Measurements from ENCODE around the gene LY6G5C. TPM values are rescaled to one million over a fixed set of nuclear protein-coding genes. Genes with fewer than 3 reads are reported as not detected.

Gene LY6G5C
- total and polyA plus RNA-seq, 9 of the 15 experiments (the other 6 are each of a cell fraction or from before 2014, with no cell fraction given): 0.10 to 0.67 (median 0.46) TPM; not detected in 4

DNA sequence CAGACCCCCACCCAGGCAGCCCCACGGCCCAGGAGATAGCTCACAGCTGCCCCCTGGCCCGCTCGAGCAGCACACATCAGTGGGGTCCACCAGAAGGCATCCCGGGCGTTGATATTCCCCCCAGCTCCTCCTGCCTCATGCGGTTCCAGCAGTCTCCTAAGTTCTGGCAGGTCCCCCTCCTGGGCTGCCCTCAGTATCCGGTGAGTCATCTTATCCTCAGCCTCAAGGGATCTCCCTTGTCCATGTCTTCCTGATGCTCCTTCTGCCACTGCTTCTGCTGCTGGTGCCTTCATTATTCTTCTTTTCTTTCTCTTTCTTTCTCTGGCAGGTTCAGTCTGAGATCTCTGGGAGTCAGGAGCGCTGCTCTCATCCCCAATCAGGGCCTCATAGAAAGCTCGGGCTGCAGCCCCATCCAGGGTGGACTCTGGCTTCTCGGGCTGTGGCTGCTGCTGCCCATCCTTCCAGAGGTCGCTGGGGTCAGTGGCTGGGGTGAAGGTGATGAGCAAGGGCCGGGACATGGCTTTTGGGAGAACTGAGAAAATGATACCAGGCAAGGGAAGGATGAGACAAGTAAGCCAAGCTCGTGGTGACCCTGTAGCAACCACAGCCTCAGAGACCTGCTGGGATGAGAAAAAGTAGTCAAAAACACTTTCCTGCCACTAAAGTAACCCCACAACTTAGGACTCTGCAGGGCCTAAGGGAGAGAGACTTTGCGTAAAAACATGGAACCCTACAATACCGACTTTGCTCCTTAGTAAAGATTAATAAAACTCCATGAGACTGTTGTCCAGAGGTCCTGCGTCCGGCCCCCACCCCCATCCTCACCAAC lies 16.7 kb downstream of the LY6G5C start (continued):
- TF ChIP-seq UBTF (IDR thresholded peaks at IDR 0.05; ENCODE audit: borderline replicate concordance in 1 of 2, low read depth in 2 of 2, low read length in 2 of 2) (no peak), ERF (CRISPR knock-in tag; IDR thresholded peaks at IDR 0.05) (0 out of 2 replicates have a peak, but pooled peaks have one; percentile 4), ILF3 (IDR thresholded peaks at IDR 0.05; ENCODE audit: borderline replicate concordance) (no peak), SMARCB1 (IDR thresholded peaks at IDR 0.05; ENCODE audit: insufficient read length, low read depth) (no peak), ZNF146 (CRISPR knock-in tag; IDR thresholded peaks at IDR 0.05; ENCODE audit: unreplicated experiment) (no peak), FOXK1 (CRISPR knock-in tag; IDR thresholded peaks at IDR 0.05; ENCODE audit: borderline replicate concordance) (no peak; the same call in 1 of the 2 replicates), POLR2H (tag; IDR thresholded peaks at IDR 0.05; ENCODE audit: low read depth) (no peak), KHSRP (IDR thresholded peaks at IDR 0.05) (0 out of 2 replicates have a peak, but pooled peaks have one; percentile 34), ZNF764 (CRISPR knock-in tag; IDR thresholded peaks at IDR 0.05; ENCODE audit: low read depth) (no peak), NKRF (IDR thresholded peaks at IDR 0.05; ENCODE audit: borderline replicate concordance) (peak; percentile 38), MCM3 (IDR thresholded peaks at IDR 0.05) (no peak), SP1 (CRISPR knock-in tag; IDR thresholded peaks at IDR 0.05) (no peak; the same call in none of the 2 replicates), ZNF121 (CRISPR knock-in tag; conservative IDR thresholded peaks at IDR 0.05) (no peak), MYBL2 (IDR thresholded peaks at IDR 0.05; ENCODE audit: low read depth) (no peak), MYBL2 (CRISPR knock-in tag; IDR thresholded peaks at IDR 0.05; ENCODE audit: borderline replicate concordance) (no peak), GTF2E2 (tag; IDR thresholded peaks at IDR 0.05) (no peak), BRD4 (IDR thresholded peaks at IDR 0.05) (no peak)
- TF ChIP-seq, protein P1, sequence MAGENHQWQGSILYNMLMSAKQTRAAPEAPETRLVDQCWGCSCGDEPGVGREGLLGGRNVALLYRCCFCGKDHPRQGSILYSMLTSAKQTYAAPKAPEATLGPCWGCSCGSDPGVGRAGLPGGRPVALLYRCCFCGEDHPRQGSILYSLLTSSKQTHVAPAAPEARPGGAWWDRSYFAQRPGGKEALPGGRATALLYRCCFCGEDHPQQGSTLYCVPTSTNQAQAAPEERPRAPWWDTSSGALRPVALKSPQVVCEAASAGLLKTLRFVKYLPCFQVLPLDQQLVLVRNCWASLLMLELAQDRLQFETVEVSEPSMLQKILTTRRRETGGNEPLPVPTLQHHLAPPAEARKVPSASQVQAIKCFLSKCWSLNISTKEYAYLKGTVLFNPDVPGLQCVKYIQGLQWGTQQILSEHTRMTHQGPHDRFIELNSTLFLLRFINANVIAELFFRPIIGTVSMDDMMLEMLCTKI (IDR thresholded peaks at IDR 0.05; ENCODE audit: partially characterized antibody): no peak
- TF ChIP-seq, protein P2, sequence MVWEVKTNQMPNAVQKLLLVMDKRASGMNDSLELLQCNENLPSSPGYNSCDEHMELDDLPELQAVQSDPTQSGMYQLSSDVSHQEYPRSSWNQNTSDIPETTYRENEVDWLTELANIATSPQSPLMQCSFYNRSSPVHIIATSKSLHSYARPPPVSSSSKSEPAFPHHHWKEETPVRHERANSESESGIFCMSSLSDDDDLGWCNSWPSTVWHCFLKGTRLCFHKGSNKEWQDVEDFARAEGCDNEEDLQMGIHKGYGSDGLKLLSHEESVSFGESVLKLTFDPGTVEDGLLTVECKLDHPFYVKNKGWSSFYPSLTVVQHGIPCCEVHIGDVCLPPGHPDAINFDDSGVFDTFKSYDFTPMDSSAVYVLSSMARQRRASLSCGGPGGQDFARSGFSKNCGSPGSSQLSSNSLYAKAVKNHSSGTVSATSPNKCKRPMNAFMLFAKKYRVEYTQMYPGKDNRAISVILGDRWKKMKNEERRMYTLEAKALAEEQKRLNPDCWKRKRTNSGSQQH (CRISPR knock-in tag; IDR thresholded peaks at IDR 0.05): no peak
